Naive thymus-derived CD4-positive, alpha-beta T cell (primary cell): ENCODE data around the gene ZFYVE28. TPM values are rescaled to one million over a fixed set of nuclear protein-coding genes. Genes with fewer than 3 reads are reported as not detected.

Source experiments
- ATAC-seq: fragments of 150-1000 bp; cut with Tn5 transposase; 2 replicates; pipeline ENCODE4 v1.10.0; 2021; ENCODE audit warnings: mild to moderate bottlenecking, moderate library complexity
- CTCF ChIA-PET: fragments of 350-600 bp; sonication (Branson Sonifier 250); formaldehyde crosslinking; loops from one replicate; lab custom pipeline; 2021; ENCODE audit warnings: antibody characterized with exemption; lab: Charles Lee
- POLR2A ChIA-PET: fragments of 350-600 bp; sonication (Branson Sonifier 250); formaldehyde crosslinking; loops from one replicate; lab custom pipeline; 2021; ENCODE audit warnings: antibody characterized with exemption, inconsistent platforms; lab: Charles Lee
- DNase-seq, 9 donors: peaks; one replicate each; pipeline versions ENCODE4 v3.0.0 to v3.0.0-alpha.2; 2020 to 2022; ENCODE audit warnings: mixed read lengths in 1 of 9
- H3K27ac ChIP-seq: one replicate; pipeline ENCODE4 v1.7.0; 2013; ENCODE audit warnings: mild to moderate bottlenecking, low read depth, low read length, moderate library complexity
- H3K27me3 ChIP-seq, 2 donors: one replicate each; pipeline ENCODE4 v1.7.0; 2013; ENCODE audit warnings: low read length in 2 of 2, mild to moderate bottlenecking in 2 of 2, moderate library complexity in 2 of 2; ENCODE audit not compliant: control insufficient read depth in 2 of 2, insufficient read depth in 2 of 2
- H3K36me3 ChIP-seq, 3 experiments: 1 replicate in 2 of 3; 2 replicates in 1 of 3; pipeline ENCODE4 v1.7.0; 2013; ENCODE audit warnings: low read length in 3 of 3, mild to moderate bottlenecking in 3 of 3, moderate library complexity in 1 of 3; ENCODE audit not compliant: insufficient read depth in 3 of 3, control insufficient read depth in 2 of 3
- H3K4me1 ChIP-seq, 2 donors: one replicate each; pipeline ENCODE4 v1.7.0; 2013; ENCODE audit warnings: low read length in 2 of 2, mild to moderate bottlenecking in 2 of 2, moderate library complexity in 1 of 2; ENCODE audit not compliant: control insufficient read depth in 2 of 2, insufficient read depth in 2 of 2
- H3K4me3 ChIP-seq: 2 replicates; pipeline ENCODE4 v1.7.0; 2013; ENCODE audit warnings: mild to moderate bottlenecking, low read length
- H3K9me3 ChIP-seq, 3 experiments: 1 replicate in 2 of 3; 2 replicates in 1 of 3; pipeline ENCODE4 v1.7.0; 2013; ENCODE audit warnings: low read length in 3 of 3; ENCODE audit not compliant: control insufficient read depth in 2 of 3
- H3K27ac Mint-ChIP-seq, 9 donors: one replicate each; pipeline ENCODE4 v1.8.0; 2020 to 2022; ENCODE audit warnings: mixed read lengths in 9 of 9, mild to moderate bottlenecking in 8 of 9, moderate library complexity in 5 of 9, inconsistent platforms in 2 of 9
- H3K27me3 Mint-ChIP-seq, 5 donors: one replicate each; pipeline ENCODE4 v1.8.0; 2021 to 2022; ENCODE audit warnings: mixed read lengths in 5 of 5, mild to moderate bottlenecking in 1 of 5
- H3K36me3 Mint-ChIP-seq, 5 donors: one replicate each; pipeline ENCODE4 v1.8.0; 2020 to 2022; ENCODE audit warnings: mixed read lengths in 5 of 5, mild to moderate bottlenecking in 3 of 5, inconsistent platforms in 1 of 5
- H3K4me1 Mint-ChIP-seq, 7 donors: one replicate each; pipeline ENCODE4 v1.8.0; 2020 to 2022; ENCODE audit warnings: mixed read lengths in 7 of 7, mild to moderate bottlenecking in 3 of 7, inconsistent platforms in 1 of 7
- H3K4me3 Mint-ChIP-seq, 10 donors: one replicate each; pipeline ENCODE4 v1.8.0; 2020 to 2022; ENCODE audit warnings: mild to moderate bottlenecking in 10 of 10, mixed read lengths in 10 of 10, moderate library complexity in 6 of 10, inconsistent platforms in 2 of 10
- H3K9me3 Mint-ChIP-seq, 11 donors: one replicate each; pipeline ENCODE4 v1.8.0; 2020 to 2022; ENCODE audit warnings: mixed read lengths in 11 of 11, mild to moderate bottlenecking in 4 of 11, inconsistent platforms in 1 of 11, moderate library complexity in 1 of 11
- intact Hi-C, 2 donors: fragments of 100-400 bp; cut with micrococcal nuclease; formaldehyde crosslinking; loops; one replicate each; pipeline ENCODE4 v1.15.1; 2023
- polyA plus RNA-seq, 2 donors: library from polyadenylated mRNA; unstranded; fragments of 300-500 nt; fragmentation: Illumina TruSeq; gene quantifications; one replicate each; pipeline ENCODE4 v1.2.3, GENCODE V29; 2021
- total RNA-seq, 6 experiments: library from RNA in 5 of 6; stranded (reverse) in 5 of 6; gene quantifications; 1 replicate in 5 of 6; 2 replicates in 1 of 6; pipeline ENCODE4 v1.2.3 and lab custom pipeline; 2021 to 2026

Gene ZFYVE28
- total and polyA plus RNA-seq, 7 experiments from 2014 or later, result 6.1 to 26.5 (median 15.9) TPM

DNA sequence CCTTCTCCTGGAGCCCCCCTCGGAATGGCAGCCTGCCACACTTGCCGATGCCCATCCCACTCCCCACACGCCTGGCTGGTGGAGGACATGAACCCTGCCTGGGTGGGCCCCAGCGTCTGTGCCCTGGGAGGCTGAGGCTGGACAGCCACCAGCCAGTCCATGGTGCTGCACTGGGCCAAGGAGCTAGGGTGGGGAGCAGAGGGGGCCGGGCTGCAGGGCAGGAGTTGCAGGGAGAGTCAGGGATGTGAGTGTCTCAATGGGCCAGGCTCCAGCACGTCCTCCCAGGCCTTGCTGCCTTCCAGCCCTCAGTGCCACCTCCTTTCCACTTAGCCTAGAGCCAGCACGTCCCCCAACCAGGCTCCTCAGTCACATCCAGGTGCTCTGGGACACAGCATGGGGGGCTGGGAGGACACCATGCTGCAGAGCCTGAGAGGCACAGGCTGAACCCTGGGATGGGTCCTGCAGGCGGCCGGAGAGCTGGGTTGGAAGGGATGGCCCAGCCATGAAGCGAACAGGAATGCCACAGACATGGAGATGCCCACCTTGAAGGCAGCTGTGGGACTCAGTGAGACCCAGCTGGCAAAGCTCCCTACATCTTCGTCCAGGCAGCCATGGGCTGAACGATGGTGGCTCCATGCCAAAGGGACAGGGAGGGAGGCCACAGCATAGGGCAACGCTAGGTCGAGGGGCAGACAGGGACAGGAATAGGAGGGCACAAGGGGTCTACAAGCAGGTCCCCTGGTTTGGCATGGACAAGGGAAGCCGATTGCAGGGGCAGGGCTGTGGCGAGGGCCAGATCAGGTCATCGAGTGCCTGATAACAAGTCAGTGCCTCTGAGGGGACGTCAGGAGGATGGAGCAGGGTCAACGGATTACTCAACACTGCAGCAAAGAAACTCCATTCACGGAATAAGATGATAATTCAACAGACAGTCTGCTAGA lies 126.5 kb downstream of the ZFYVE28 start:
- ChIA-PET CTCF (interaction anchor here (0.7 kb wide), 1 partner anchor 10 kb away, joined by 4 read pairs; no protein-coding TSS in a partner anchor), POLR2A (interaction anchor here (1.2 to 2.2 kb wide), 2 partner anchors 10 to 177 kb away, joined by 3 to 18 read pairs; partner anchors contain the start of gene RNF4)
- H3K27ac Mint-ChIP-seq, result peak overlapping the region in 8 of 9 donors; percentile 97 to 99 (median 99)
- peaks cover 14 to 72% (median 47%) of the 10 kb centered on the region in 7 donors for H3K4me1 Mint-ChIP-seq
- peaks cover 25 to 50% of the 10 kb centered on the region in 2 donors for H3K4me1 ChIP-seq
- no peaks in the 10 kb centered on the region for H3K9me3 ChIP-seq
- DNase-seq (no peak), ATAC-seq (no peak)
- peaks cover 0 to 5% (median 0%) of the 10 kb centered on the region in 5 donors for H3K27me3 Mint-ChIP-seq
- H3K4me3 Mint-ChIP-seq, result peak overlapping the region in 6 of 10 donors; percentile 16 to 91 (median 79)
- H3K36me3 Mint-ChIP-seq, result peaks cover 0 to 4% (median 0%) of the 10 kb centered on the region in 5 donors
- H3K4me3 ChIP-seq, result no peak overlapping the region
- no peaks in the 10 kb centered on the region for H3K27me3 ChIP-seq
- H3K27ac ChIP-seq, result peak overlapping the region; percentile 81
- peaks cover 0 to 16% (median 2%) of the 10 kb centered on the region in 11 donors for H3K9me3 Mint-ChIP-seq
- intact Hi-C loops, result loop anchor here (1.0 to 2.0 kb wide), 4 partner anchors 10 to 49 kb away; partner anchors contain the start of genes MXD4 (in 2 of the 2), HAUS3 (in 1 of the 2) and POLN (in 1 of the 2)
- H3K36me3 ChIP-seq, result no peaks in the 10 kb centered on the region

DNA sequence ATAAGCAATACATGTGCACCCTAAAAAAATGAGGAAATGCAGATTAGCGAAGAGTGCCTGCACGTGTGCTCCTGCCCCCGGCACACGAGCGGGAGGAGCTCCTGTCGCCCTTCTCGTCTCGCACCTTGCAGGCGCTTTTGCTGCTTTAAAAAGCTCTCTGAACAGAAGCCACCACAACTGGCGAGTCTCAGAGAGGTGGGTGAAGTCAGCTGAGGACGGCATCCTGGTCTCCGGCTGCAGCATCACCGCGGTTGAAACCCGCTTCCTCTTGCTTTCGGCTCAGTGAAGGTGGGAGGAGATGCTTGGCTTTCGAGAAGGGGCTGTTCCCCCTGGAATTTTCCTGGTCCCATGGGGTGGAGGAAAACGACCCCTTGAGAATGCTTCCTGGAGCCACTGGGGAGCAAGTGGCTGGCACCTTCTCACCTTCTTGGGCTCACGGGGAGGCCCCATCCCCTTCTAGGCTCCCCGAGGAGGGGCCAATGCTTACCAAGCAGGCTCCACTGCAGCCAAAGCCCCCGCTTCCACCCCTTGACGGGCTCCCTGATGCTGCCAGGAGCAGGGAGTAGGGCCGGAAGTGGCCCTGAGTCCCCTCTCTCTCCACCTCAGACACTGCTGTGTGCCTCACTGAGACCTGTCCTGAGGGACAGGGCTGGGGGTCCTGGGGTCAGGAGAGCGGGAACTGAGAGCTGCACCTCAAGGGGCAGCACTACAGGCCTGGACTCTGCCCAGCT lies 127.3 kb downstream of the ZFYVE28 start:
- DNase-seq (peak; percentile 39 to 89 (median 84)), ATAC-seq (peak; percentile 94)
- H3K36me3 Mint-ChIP-seq, result peaks cover 0 to 4% (median 0%) of the 10 kb centered on the region in 5 donors
- peak overlapping the region; percentile 77 to 91 (median 86) for H3K4me3 Mint-ChIP-seq
- Histone ChIP-seq H3K27ac (peak overlapping the region; percentile 81), H3K27me3 (no peaks in the 10 kb centered on the region), H3K36me3 (no peaks in the 10 kb centered on the region), H3K4me1 (peaks cover 25 to 42% of the 10 kb centered on the region in 2 donors), H3K9me3 (no peaks in the 10 kb centered on the region), H3K4me3 (peak overlapping the region; percentile 8)
- POLR2A ChIA-PET, result interaction anchor here (0.8 to 2.2 kb wide), 8 partner anchors 9 to 178 kb away, joined by 3 to 22 read pairs (median 4); partner anchors contain the start of genes HAUS3, MXD4, POLN and RNF4
- CTCF ChIA-PET, result interaction anchor here (0.6 to 1.3 kb wide), 5 partner anchors 9 to 128 kb away, joined by 4 to 6 read pairs (median 5); partner anchors contain the start of genes CFAP99 and ZFYVE28
- peaks cover 0 to 5% (median 0%) of the 10 kb centered on the region in 5 donors for H3K27me3 Mint-ChIP-seq
- peaks cover 14 to 72% (median 43%) of the 10 kb centered on the region in 7 donors for H3K4me1 Mint-ChIP-seq
- intact Hi-C loops, result loop anchor here (1.0 to 2.0 kb wide), 4 partner anchors 9 to 48 kb away; partner anchors contain the start of genes MXD4 (in 2 of the 2), HAUS3 (in 1 of the 2) and POLN (in 1 of the 2)
- peaks cover 0 to 16% (median 2%) of the 10 kb centered on the region in 11 donors for H3K9me3 Mint-ChIP-seq
- H3K27ac Mint-ChIP-seq, result peak overlapping the region; percentile 84 to 99 (median 99)

DNA sequence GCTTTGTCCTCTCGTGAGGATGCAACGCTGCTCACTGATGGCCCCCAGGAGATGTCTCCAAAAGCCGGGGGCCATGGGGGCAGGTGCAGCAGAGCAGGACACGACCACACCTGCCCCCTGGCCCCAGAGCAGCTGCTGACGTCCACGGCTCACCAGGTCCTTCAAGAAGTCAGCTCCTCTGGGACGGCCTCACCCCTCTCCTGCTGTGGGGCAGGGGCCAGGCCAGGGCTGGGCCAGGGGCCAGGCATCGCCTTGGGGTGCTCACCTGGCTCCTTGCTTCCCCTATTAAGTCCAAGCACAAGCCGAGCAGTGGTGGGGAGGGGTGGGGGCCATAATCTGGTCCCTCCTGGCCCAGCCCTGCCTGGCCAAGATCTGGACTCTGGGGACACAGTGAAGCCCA lies 128.0 kb downstream of the ZFYVE28 start:
- DNase-seq (no peak), ATAC-seq (no peak)
- H3K27ac ChIP-seq, result peak overlapping the region; percentile 81
- no peak overlapping the region for H3K4me3 ChIP-seq
- ChIA-PET CTCF (interaction anchor here (1.3 kb wide), 3 partner anchors 9 to 128 kb away, joined by 5 to 6 read pairs (median 5); partner anchors contain the start of genes CFAP99 and ZFYVE28), POLR2A (interaction anchor here (0.6 to 2.2 kb wide), 9 partner anchors 8 to 245 kb away, joined by 3 to 22 read pairs (median 4); partner anchors contain the start of genes HAUS3, MXD4, POLN and RNF4)
- Mint-ChIP-seq H3K4me1 (peaks cover 11 to 70% (median 38%) of the 10 kb centered on the region in 7 donors), H3K9me3 (peaks cover 0 to 16% (median 2%) of the 10 kb centered on the region in 11 donors), H3K4me3 (peak overlapping the region; percentile 77 to 91 (median 86)), H3K27me3 (peaks cover 0 to 5% (median 0%) of the 10 kb centered on the region in 5 donors), H3K36me3 (peaks cover 0 to 4% (median 0%) of the 10 kb centered on the region in 5 donors), H3K27ac (peak overlapping the region; percentile 84 to 99 (median 99))
- intact Hi-C loops, result loop anchor here (2.0 kb wide), 2 partner anchors 28 to 48 kb away; partner anchors contain the start of genes HAUS3 (in 1 of the 2), MXD4 (in 1 of the 2) and POLN (in 1 of the 2)
- peaks cover 25 to 37% of the 10 kb centered on the region in 2 donors for H3K4me1 ChIP-seq
- H3K27me3 ChIP-seq, result no peaks in the 10 kb centered on the region
- H3K9me3 ChIP-seq, result no peaks in the 10 kb centered on the region
- no peaks in the 10 kb centered on the region for H3K36me3 ChIP-seq

DNA sequence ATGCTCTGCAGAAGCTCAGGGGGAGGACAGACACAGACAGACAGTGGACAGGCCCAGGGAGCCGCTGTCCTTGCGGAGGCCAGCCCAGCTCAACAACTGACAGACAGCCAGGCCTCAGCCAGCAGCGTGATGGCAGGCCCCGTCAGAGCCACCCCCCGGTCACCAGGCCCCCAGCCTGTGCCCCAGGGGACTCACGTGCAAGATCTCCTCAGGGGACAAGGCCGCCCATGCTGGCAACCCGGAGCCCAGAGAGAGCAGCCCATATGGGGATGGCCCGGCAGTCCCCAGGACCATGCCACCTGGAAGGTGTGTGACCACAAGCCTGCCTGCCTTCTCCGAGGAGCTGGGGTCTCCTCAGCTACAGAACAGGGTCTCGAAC lies 128.5 kb downstream of the ZFYVE28 start:
- CTCF ChIA-PET, result interaction anchor here (1.3 kb wide), 3 partner anchors 8 to 129 kb away, joined by 5 to 6 read pairs (median 5); partner anchors contain the start of genes CFAP99 and ZFYVE28
- H3K4me3 Mint-ChIP-seq, result peak overlapping the region in 7 of 10 donors; percentile 14 to 91 (median 39)
- H3K36me3 ChIP-seq, result no peaks in the 10 kb centered on the region
- POLR2A ChIA-PET, result interaction anchor here (0.6 to 2.2 kb wide), 6 partner anchors 8 to 245 kb away, joined by 3 to 22 read pairs (median 4); partner anchors contain the start of gene MXD4
- H3K27ac Mint-ChIP-seq, result peak overlapping the region in 8 of 9 donors; percentile 97 to 99 (median 99)
- H3K36me3 Mint-ChIP-seq, result peaks cover 0 to 4% (median 0%) of the 10 kb centered on the region in 5 donors
- peaks cover 7 to 71% (median 37%) of the 10 kb centered on the region in 7 donors for H3K4me1 Mint-ChIP-seq
- peaks cover 0 to 5% (median 0%) of the 10 kb centered on the region in 5 donors for H3K27me3 Mint-ChIP-seq
- H3K27me3 ChIP-seq, result no peaks in the 10 kb centered on the region
- H3K4me3 ChIP-seq, result no peak overlapping the region
- DNase-seq (no peak), ATAC-seq (no peak)
- H3K27ac ChIP-seq, result peak overlapping the region; percentile 81
- peaks cover 31 to 41% of the 10 kb centered on the region in 2 donors for H3K4me1 ChIP-seq
- H3K9me3 ChIP-seq, result no peaks in the 10 kb centered on the region
- H3K9me3 Mint-ChIP-seq, result peaks cover 0 to 16% (median 2%) of the 10 kb centered on the region in 11 donors
- intact Hi-C loops, result loop anchor here (2.0 to 10.0 kb wide), 3 partner anchors 27 to 65 kb away; partner anchors contain the start of genes HAUS3 (in 1 of the 2), MXD4 (in 1 of the 2) and POLN (in 1 of the 2)

DNA sequence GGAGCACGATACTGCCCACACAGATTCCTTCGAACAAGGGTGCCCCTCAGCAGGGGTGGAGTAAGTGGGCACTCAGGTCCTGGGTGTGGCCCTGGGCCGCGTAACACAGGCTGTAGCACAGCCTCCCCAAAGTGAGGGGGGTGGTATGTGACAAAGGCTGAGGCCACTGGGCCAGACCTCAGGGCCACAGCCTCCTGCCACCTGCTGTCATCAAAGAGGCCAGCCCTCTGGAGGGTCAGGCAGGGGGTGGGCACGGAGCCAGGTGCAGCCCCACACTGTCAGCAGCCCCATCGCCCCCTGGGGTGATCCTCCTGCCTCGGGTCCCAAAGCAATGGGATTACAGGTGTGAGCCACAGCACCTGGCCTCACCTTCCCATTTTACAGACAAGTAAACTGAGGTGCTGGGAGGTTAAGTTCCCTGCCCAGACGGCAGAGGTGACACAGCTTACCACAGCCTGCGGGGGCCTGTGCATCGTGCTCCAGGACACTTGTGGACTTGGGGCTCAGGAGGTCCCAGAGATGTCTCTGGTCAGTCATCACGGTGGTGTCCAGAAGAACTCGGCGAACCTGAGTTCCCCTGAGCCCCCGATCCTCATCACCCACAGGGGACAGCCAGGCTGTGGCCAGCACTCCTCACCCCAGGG lies 129.0 kb downstream of the ZFYVE28 start:
- ATAC-seq, result no peak
- Mint-ChIP-seq H3K27me3 (peaks cover 0 to 5% (median 0%) of the 10 kb centered on the region in 5 donors), H3K36me3 (peaks cover 0 to 4% (median 0%) of the 10 kb centered on the region in 5 donors), H3K9me3 (peaks cover 0 to 16% (median 2%) of the 10 kb centered on the region in 11 donors), H3K4me3 (peak overlapping the region in 4 of 10 donors; percentile 23 to 91 (median 68)), H3K4me1 (peaks cover 5 to 70% (median 34%) of the 10 kb centered on the region in 7 donors), H3K27ac (peak overlapping the region in 8 of 9 donors; percentile 45 to 99 (median 99))
- no peak overlapping the region for H3K4me3 ChIP-seq
- ChIA-PET POLR2A (interaction anchor here (0.9 to 2.2 kb wide), 5 partner anchors 7 to 28 kb away, joined by 4 to 22 read pairs (median 5); partner anchors contain the start of gene MXD4), CTCF (interaction anchor here (0.7 to 1.3 kb wide), 2 partner anchors 27 to 129 kb away, joined by 3 to 5 read pairs; partner anchors contain the start of genes CFAP99, MXD4 and ZFYVE28)
- H3K36me3 ChIP-seq, result no peaks in the 10 kb centered on the region
- peak overlapping the region; percentile 81 for H3K27ac ChIP-seq
- no peak for DNase-seq
- intact Hi-C loops, result loop anchor here in 1 of 2 donors (10.0 kb wide), 1 partner anchor 65 kb away; no protein-coding TSS in a partner anchor
- H3K27me3 ChIP-seq, result no peaks in the 10 kb centered on the region
- H3K4me1 ChIP-seq, result peaks cover 32 to 41% of the 10 kb centered on the region in 2 donors
- no peaks in the 10 kb centered on the region for H3K9me3 ChIP-seq
